ENCODE measurements around the gene ZC3H18.

The ZC3H18 gene

GRCh38 chr16:88569985-88570690 is at the start of gene ZC3H18:
ZC3H18 (plus strand) TSS chr16:88570403; CDS start chr16:88577124, 6,721 bp downstream.
- peak; percentile 57 for DNase-seq

DNA sequence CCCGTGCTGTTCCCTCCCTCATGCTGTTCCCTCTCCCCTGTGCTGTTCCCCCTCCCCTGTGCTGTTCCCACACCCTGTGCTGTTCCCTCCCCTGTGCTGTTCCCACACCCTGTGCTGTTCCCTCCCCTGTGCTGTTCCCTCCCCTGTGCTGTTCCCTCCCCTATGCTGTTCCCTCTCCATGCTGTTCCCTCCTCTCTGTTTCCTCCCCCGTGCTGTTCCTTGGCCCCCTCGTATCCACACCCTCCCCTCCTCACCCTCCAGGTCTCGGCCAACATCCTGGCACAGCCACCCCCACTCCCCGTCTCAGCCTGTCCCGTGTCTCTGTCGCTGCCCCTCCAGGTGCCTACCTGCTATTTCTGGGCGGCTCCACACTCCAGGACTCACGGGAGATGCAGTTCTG is 48.5 kb upstream of the ZC3H18 start:
- no peak for DNase-seq

GRCh38 chr16:88522276-88522949 is 47.8 kb upstream of the ZC3H18 start:
- DNase-seq: no peak

DNA sequence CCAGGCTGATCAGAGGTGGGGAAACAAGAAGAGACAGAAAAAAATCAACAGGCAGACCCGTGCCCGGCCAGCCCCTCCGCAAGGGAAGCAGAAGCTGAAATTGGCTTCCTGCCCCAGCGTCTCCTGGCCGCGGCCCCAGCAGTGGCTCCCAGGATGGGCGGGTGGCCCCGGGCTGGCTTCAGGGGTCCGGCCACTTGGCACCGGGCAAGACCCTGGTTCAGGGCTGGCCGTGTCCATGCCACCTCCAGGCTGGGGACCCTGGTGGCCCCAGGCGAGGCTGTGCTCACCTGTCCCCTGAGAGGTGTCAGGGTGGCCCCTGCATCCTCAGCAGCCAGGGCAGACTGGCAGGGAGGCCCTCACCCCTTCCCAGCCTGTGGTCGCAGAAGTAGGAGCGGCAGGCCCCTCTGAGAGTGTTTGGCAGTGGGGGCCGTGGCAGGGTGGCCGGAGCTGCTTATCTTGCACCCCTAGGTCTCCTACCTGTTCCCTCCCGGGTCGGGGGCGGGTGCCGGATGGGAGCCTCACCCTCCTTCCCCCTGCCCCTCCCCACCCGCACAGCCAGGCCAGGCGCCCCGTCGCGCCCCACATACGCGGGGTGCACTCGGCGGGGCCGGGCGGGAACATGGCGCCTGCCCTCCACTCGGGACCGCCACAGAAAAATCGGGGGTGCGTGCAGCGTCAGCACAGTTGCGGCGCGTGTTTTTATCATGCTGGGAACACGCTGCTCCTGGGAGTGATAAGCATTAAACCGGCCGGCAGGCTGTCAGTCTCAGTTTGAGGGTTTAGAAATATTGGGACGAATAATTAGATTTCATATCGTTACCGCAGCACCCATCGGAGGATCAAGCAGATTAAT is 46.7 kb upstream of the ZC3H18 start:
- no peak for DNase-seq

DNA sequence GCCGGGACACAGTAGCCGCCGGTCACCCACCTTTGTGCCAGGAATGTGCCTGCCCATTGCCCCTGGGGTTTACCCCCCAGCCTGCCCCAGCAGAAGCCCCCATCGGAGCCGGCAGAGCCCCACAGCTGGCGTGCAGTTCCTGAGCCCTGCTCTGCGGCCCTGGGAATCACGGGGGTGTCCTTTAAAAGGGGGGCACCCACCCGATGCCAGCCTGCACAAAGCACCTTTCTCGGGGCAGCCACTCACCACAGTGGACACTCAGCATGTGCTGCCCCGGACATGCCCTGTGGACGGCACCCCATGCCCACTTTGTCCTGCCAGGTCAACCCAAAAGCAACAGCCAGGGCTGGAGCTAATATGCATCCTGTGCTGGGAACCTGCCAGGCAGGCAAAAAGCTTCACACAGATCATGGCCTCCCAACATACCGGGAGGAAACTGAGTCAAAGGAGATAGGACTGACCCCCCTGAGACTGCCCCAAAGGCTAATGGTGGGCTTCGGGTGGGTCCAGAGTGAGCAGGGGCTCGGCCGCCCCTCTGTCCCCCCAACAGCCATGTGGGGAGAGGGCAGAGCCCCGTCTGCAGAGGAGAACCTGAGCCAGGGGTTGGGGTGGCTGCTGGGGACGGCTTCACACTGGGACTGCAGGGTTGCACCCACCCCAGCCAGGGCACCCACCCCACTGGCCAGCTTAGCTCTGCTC is 45.8 kb upstream of the ZC3H18 start:
- no peak for DNase-seq

DNA sequence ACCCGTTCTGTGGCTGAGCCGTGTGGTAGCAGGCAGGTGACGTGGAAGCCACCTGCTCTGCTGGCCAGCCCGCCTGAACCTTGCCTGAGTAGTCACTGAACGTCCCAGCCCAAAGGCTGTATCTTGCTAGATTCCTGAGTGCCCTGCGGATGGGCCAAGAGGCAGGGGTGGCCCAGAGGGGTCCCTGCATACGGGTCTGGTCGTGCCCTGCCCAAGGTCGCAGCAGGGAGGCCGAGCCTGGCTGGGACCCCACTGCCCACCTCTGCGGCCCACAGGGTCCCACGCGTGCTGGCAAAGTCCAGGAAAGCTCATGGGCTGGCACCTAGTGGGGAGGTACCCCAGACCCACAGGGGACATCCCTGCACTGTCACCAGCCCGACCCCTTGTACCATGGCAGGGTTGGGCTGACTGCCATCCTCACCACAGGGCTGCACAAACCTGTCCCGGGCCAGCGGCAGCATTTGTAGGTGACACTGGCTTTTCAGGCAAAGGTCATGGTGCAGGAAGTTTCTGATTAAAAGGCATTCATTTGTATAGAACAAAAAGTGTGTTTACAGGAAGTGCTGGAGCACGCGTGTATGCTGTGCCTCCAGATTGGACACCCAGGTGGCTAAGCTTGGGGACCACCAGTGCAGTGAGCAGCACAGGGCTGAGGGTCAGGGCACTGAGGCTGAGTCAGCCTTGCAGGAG is 45.1 kb upstream of the ZC3H18 start:
- DNase-seq: no peak

DNA sequence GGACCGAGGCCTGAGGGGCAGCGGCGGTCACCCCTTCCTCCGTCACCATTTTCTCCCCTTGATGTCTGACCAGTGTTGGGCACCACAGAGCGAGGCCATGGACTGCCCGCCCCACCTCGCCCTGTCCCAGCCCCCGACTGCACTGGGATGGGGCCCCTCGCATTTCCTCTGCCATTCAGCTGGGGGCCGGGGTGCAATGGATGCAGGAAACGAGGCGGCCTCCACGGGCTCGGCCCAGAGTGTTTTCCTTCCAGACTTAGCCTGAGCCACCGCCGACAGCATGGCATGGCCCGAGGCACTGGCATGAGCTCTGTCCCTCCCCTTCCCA is 44.6 kb upstream of the ZC3H18 start:
- DNase-seq: no peak

GRCh38 chr16:88526008-88526905 is 43.9 kb upstream of the ZC3H18 start:
- DNase-seq: no peak

- no peak for DNase-seq
Observed at GRCh38 chr16:88526906-88527185, 43.4 kb upstream of the ZC3H18 start.

- no peak for DNase-seq
Observed at GRCh38 chr16:88527186-88527936, 42.8 kb upstream of the ZC3H18 start.

DNA sequence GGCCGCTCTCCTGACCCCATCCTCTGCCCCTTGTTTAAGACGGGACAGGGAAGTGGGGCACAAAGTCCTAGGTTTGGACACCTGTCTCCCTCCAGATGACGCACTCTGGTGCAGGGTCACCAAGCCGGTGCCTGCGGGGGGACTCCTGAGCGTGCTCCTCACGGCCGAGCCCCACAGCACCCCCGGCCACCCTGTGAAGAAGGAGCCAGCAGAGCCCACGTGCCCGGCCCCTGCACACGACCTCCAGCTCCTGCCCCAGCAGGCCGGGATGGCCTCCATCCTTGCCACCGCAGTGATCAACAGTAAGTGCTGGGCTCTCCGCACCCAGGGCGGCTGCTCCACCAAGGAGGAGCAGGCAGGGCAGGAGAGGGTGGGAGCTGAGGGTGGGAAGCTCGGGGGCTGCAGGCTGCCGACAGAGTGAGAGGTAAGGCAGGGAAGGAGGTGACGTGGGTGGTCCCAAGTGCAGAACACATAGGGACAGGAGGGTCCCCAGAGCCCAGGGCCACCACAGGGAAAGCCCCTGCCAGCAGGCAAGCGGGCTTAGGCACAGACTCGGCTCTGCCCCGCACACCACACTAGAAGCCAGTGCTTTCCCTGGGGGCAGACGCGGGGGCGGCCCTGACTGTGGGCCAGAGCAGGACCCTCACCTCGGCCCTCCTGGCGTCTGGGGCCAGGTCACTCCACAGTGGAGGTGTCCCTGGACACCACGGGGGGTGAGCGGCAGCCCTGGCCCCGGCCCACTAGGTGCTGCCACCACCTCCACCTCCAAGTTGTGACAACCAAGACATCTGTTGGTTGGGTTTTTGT is 42.1 kb upstream of the ZC3H18 start:
- DNase-seq: no peak

- no peak for DNase-seq
Observed at GRCh38 chr16:88528902-88529318, 41.3 kb upstream of the ZC3H18 start.

DNA sequence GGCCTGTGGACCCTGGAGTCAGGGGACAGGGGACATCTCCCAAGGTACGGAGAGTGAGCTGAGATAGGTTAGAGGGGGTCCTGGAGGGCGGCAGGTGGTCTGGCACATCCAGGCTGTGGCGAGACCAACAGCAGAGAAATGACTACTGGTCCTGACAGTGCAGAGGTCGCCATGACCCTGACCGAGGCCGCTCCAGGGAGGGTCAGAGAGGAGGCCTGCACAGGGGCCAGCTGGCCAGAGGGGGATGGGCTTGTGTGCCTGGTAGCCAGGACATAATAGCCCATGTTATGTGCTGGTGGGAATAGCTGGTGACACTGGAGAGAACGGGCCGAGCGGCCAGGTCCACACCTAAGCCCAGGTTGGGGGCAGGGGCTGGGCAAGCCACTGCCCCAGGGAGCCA is 40.6 kb upstream of the ZC3H18 start:
- DNase-seq: no peak

GRCh38 chr16:88530051-88530857 is 39.9 kb upstream of the ZC3H18 start:
- no peak for DNase-seq

DNA sequence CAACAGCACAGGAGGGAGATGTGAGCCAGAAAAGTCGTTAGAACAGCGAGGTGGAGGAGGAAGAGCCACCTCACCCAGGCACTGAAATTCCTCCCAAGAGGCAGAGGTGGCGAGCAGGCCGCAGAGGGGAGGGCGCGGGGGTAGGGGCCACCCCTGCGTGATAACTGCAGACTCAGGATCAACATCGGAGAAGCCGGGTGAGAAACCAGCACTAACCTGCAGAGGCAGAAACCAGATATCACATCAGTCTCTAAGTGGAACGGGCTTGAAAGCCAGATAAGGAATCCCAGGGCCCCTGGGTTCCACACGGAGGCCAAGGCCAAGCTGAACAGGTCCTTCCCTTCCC is 39.4 kb upstream of the ZC3H18 start:
- DNase-seq: no peak

- no peak for DNase-seq
Observed at GRCh38 chr16:88531346-88531745, 38.9 kb upstream of the ZC3H18 start.

DNA sequence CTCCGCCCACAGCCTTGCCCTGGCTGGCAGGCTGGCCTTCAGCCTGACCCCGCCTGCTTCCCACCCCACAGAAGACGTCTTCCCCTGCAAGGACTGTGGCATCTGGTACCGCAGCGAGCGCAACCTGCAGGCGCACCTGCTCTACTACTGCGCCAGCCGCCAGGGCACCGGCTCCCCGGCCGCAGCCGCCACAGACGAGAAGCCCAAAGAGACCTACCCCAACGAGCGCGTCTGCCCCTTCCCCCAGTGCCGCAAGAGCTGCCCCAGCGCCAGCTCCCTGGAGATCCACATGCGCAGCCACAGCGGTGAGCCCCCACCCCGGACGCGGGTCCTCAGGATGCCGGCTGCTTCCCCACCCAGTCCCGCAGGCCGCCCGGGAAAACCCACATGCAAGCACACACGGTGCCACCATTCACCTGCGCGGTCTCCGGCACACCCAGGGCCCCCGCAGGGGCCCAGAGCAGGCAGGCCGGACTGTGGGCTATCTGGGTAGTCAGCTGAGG is 38.2 kb upstream of the ZC3H18 start:
- no peak for DNase-seq

- DNase-seq: no peak
Observed at GRCh38 chr16:88532434-88533241, 37.6 kb upstream of the ZC3H18 start.

All from DMS79 (cell line).